HepG2 (cell line): ENCODE results near the gene MRPL20. TPM values are rescaled to one million over a fixed set of nuclear protein-coding genes. Genes with fewer than 3 reads are reported as not detected.

Experiments used
- AKAP8 ChIP-seq: sonication (generic); formaldehyde crosslinking; IDR thresholded peaks from 2 replicates; pipeline ENCODE4 v1.5.1; 2020; ENCODE audit warnings: mild to moderate bottlenecking, missing genetic modification reagents
- HDAC2 ChIP-seq: sonication (generic); formaldehyde crosslinking; IDR thresholded peaks from 2 replicates; pipeline ENCODE4 v1.4.0; 2020; ENCODE audit warnings: missing genetic modification reagents
- JUN ChIP-seq: sonication (generic); formaldehyde crosslinking; IDR thresholded peaks from 2 replicates; pipeline ENCODE4 v1.4.0; 2020; ENCODE audit warnings: mild to moderate bottlenecking, missing genetic modification reagents
- MAFF ChIP-seq: IDR thresholded peaks from 2 replicates; pipeline ENCODE4 v1.6.1; 2011; ENCODE audit warnings: low read depth, low read length, improper control_type of control experiment
- PRPF4 ChIP-seq: fragments of 200-400 bp; formaldehyde crosslinking; IDR thresholded peaks from 2 replicates; pipeline ENCODE4 v1.6.1; 2016; ENCODE audit warnings: low read length, low read depth; ENCODE audit not compliant: poor library complexity, severe bottlenecking
- SIX1 ChIP-seq: sonication (generic); formaldehyde crosslinking; IDR thresholded peaks from 2 replicates; pipeline ENCODE4 v1.4.0; 2020; ENCODE audit warnings: missing genetic modification reagents, borderline replicate concordance
- SKI ChIP-seq: fragments of 450-650 bp; IDR thresholded peaks from one replicate; pipeline ENCODE4 v1.6.1; 2018; ENCODE audit warnings: mild to moderate bottlenecking; ENCODE audit not compliant: partially characterized antibody
- ZBTB42 ChIP-seq: sonication (generic); formaldehyde crosslinking; IDR thresholded peaks from 2 replicates; pipeline ENCODE4 v1.5.0; 2020; ENCODE audit warnings: mild to moderate bottlenecking, missing genetic modification reagents
- ZNF12 ChIP-seq: sonication (generic); formaldehyde crosslinking; IDR thresholded peaks from 2 replicates; pipeline ENCODE4 v1.5.0; 2020; ENCODE audit warnings: missing genetic modification reagents
- ZNF121 ChIP-seq: sonication (generic); formaldehyde crosslinking; IDR thresholded peaks from 2 replicates; pipeline ENCODE4 v1.5.0; 2020; ENCODE audit warnings: mild to moderate bottlenecking, missing genetic modification reagents
- ZNF24 ChIP-seq: fragments of 450-650 bp; IDR thresholded peaks from 2 replicates; pipeline ENCODE4 v1.6.1; 2017; ENCODE audit warnings: antibody characterized with exemption, mild to moderate bottlenecking
- ZNF768 ChIP-seq: sonication (generic); formaldehyde crosslinking; IDR thresholded peaks from 2 replicates; pipeline ENCODE4 v1.4.0; 2020; ENCODE audit warnings: missing genetic modification reagents
- polyA plus RNA-seq, 8 experiments: library from polyadenylated mRNA; depleted of rRNA in 3 of 8; stranded (reverse) in 7 of 8; unstranded in 1 of 8; fragments of >200 nt; fragmentation: Illumina TruSeq in 4 of 8; extraction: Trizol in 4 of 8; gene quantifications; 2 replicates each; pipeline versions ENCODE4 v1.2.1 to v1.2.3, GENCODE V29; 2011 to 2016; ENCODE audit warnings: low read depth in 4 of 8, missing spikeins in 1 of 8, mixed read lengths in 1 of 8; ENCODE audit not compliant: insufficient read depth in 1 of 8
- total RNA-seq, 5 experiments: library from RNA; depleted of rRNA; stranded (reverse); fragments of >200 nt; fragmentation: Illumina TruSeq; extraction: Trizol; gene quantifications; 2 replicates each; pipeline ENCODE4 v1.2.3, GENCODE V29; 2016; ENCODE audit warnings: low read depth in 1 of 5
- TF ChIP-seq, protein P1 (sequence below): fragments of 450-650 bp; IDR thresholded peaks from 2 replicates; pipeline ENCODE4 v1.6.1; 2017
- TF ChIP-seq, protein P2 (sequence below): sonication (generic); formaldehyde crosslinking; IDR thresholded peaks from 2 replicates; pipeline ENCODE4 v1.8.0; 2022; ENCODE audit warnings: low read depth, missing genetic modification reagents
- TF ChIP-seq, protein P3 (sequence below): sonication (generic); formaldehyde crosslinking; IDR thresholded peaks from 2 replicates; pipeline ENCODE4 v1.4.0; 2020; ENCODE audit warnings: missing genetic modification reagents
- TF ChIP-seq, protein P4 (sequence below): sonication (generic); formaldehyde crosslinking; IDR thresholded peaks from 2 replicates; pipeline ENCODE4 v1.4.0; 2020; ENCODE audit warnings: missing genetic modification reagents
- TF ChIP-seq, protein P5 (sequence below): sonication (generic); formaldehyde crosslinking; IDR thresholded peaks from 2 replicates; pipeline ENCODE4 v1.9.0; 2022; ENCODE audit warnings: low read depth, missing genetic modification reagents
- TF ChIP-seq, protein P6 (sequence below): sonication (generic); formaldehyde crosslinking; IDR thresholded peaks from 2 replicates; pipeline ENCODE4 v1.4.0; 2020; ENCODE audit warnings: missing genetic modification reagents, borderline replicate concordance

MRPL20 gene
- total and polyA plus RNA-seq, 2 of the 13 experiments (the other 11 are each of a cell fraction or from before 2014, with no cell fraction given): 59.2 to 127 TPM

DNA sequence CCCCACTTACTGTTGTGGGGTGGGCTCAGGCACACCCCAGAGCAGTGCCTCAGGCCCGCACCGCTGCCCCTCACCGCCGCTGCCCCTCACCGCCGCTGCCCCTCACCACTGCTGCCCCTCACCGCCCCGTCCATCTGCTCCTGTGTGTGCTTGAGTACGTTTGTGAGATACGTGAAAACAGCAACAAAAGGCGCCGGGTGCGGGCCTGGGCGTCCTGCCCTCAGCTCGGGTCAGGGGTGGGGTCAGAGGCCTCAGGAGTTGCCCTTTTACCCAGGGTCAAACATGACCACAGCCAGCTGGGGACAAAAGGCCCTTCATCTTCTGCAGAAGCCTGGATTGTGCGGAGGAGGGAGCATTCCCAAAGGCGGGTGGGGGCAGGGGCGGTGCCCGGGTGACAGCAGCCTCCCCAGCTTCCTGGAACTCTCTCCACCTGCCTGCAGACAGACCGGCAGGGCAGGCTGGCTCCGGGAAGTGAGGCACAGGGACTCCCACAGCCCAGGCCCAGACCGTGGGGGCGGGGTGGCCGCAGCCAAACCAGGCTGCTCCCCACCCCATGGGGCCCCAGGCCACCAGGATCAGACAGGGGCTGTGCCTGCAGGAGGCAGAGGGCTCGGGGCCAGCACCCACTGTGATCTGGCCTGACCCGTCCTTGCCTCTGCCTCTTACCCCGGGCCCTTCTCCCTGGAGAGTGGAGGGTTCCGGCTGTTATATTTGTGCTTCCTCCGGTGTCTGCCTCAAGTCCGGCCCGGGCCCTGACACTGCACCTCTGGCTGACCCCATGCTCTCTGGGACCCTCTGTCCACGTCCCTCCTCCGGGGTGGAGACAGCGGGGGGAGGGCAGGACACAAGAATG, 26.1 kb upstream of the MRPL20 start (continued):
- TF ChIP-seq, protein P1, sequence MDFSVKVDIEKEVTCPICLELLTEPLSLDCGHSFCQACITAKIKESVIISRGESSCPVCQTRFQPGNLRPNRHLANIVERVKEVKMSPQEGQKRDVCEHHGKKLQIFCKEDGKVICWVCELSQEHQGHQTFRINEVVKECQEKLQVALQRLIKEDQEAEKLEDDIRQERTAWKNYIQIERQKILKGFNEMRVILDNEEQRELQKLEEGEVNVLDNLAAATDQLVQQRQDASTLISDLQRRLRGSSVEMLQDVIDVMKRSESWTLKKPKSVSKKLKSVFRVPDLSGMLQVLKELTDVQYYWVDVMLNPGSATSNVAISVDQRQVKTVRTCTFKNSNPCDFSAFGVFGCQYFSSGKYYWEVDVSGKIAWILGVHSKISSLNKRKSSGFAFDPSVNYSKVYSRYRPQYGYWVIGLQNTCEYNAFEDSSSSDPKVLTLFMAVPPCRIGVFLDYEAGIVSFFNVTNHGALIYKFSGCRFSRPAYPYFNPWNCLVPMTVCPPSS: no peak
- TF ChIP-seq AKAP8 (CRISPR knock-in tag): peak; percentile 96; the same call in 1 of the 2 replicates
- TF ChIP-seq, protein P2, sequence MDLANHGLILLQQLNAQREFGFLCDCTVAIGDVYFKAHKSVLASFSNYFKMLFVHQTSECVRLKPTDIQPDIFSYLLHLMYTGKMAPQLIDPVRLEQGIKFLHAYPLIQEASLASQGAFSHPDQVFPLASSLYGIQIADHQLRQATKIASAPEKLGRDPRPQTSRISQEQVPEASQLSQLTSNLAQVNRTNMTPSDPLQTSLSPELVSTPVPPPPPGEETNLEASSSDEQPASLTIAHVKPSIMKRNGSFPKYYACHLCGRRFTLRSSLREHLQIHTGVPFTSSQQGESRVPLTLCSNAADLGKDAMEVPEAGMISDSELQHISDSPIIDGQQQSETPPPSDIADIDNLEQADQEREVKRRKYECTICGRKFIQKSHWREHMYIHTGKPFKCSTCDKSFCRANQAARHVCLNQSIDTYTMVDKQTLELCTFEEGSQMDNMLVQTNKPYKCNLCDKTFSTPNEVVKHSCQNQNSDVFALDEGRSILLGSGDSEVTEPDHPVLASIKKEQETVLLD (CRISPR knock-in tag): no peak
- TF ChIP-seq SKI: peak; percentile 90
- no peak for TF ChIP-seq MAFF
- TF ChIP-seq ZNF12 (CRISPR knock-in tag): peak; percentile 58; the same call in 1 of the 2 replicates
- TF ChIP-seq, protein P3, sequence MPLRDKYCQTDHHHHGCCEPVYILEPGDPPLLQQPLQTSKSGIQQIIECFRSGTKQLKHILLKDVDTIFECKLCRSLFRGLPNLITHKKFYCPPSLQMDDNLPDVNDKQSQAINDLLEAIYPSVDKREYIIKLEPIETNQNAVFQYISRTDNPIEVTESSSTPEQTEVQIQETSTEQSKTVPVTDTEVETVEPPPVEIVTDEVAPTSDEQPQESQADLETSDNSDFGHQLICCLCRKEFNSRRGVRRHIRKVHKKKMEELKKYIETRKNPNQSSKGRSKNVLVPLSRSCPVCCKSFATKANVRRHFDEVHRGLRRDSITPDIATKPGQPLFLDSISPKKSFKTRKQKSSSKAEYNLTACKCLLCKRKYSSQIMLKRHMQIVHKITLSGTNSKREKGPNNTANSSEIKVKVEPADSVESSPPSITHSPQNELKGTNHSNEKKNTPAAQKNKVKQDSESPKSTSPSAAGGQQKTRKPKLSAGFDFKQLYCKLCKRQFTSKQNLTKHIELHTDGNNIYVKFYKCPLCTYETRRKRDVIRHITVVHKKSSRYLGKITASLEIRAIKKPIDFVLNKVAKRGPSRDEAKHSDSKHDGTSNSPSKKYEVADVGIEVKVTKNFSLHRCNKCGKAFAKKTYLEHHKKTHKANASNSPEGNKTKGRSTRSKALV: no peak
- TF ChIP-seq, protein P4, sequence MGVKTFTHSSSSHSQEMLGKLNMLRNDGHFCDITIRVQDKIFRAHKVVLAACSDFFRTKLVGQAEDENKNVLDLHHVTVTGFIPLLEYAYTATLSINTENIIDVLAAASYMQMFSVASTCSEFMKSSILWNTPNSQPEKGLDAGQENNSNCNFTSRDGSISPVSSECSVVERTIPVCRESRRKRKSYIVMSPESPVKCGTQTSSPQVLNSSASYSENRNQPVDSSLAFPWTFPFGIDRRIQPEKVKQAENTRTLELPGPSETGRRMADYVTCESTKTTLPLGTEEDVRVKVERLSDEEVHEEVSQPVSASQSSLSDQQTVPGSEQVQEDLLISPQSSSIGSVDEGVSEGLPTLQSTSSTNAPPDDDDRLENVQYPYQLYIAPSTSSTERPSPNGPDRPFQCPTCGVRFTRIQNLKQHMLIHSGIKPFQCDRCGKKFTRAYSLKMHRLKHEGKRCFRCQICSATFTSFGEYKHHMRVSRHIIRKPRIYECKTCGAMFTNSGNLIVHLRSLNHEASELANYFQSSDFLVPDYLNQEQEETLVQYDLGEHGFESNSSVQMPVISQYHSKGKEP (CRISPR knock-in tag): no peak
- TF ChIP-seq PRPF4: no peak
- TF ChIP-seq ZBTB42 (CRISPR knock-in tag): peak; percentile 84; the same call in 1 of the 2 replicates
- TF ChIP-seq ZNF121 (CRISPR knock-in tag): peak; percentile 61; the same call in 1 of the 2 replicates
- TF ChIP-seq JUN (CRISPR knock-in tag): no peak
- no peak for TF ChIP-seq ZNF24
- peak; percentile 90 for TF ChIP-seq HDAC2 (CRISPR knock-in tag)
- TF ChIP-seq, protein P5, sequence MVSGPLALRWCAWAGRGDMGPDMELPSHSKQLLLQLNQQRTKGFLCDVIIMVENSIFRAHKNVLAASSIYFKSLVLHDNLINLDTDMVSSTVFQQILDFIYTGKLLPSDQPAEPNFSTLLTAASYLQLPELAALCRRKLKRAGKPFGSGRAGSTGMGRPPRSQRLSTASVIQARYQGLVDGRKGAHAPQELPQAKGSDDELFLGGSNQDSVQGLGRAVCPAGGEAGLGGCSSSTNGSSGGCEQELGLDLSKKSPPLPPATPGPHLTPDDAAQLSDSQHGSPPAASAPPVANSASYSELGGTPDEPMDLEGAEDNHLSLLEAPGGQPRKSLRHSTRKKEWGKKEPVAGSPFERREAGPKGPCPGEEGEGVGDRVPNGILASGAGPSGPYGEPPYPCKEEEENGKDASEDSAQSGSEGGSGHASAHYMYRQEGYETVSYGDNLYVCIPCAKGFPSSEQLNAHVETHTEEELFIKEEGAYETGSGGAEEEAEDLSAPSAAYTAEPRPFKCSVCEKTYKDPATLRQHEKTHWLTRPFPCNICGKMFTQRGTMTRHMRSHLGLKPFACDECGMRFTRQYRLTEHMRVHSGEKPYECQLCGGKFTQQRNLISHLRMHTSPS (CRISPR knock-in tag): peak; percentile 70; the same call in 1 of the 2 replicates
- TF ChIP-seq SIX1 (CRISPR knock-in tag): no peak
- TF ChIP-seq, protein P6, sequence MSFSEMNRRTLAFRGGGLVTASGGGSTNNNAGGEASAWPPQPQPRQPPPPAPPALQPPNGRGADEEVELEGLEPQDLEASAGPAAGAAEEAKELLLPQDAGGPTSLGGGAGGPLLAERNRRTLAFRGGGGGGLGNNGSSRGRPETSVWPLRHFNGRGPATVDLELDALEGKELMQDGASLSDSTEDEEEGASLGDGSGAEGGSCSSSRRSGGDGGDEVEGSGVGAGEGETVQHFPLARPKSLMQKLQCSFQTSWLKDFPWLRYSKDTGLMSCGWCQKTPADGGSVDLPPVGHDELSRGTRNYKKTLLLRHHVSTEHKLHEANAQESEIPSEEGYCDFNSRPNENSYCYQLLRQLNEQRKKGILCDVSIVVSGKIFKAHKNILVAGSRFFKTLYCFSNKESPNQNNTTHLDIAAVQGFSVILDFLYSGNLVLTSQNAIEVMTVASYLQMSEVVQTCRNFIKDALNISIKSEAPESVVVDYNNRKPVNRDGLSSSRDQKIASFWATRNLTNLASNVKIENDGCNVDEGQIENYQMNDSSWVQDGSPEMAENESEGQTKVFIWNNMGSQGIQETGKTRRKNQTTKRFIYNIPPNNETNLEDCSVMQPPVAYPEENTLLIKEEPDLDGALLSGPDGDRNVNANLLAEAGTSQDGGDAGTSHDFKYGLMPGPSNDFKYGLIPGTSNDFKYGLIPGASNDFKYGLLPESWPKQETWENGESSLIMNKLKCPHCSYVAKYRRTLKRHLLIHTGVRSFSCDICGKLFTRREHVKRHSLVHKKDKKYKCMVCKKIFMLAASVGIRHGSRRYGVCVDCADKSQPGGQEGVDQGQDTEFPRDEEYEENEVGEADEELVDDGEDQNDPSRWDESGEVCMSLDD: peak; percentile 85; the same call in 1 of the 2 replicates
- TF ChIP-seq ZNF768 (CRISPR knock-in tag): peak; percentile 62
